DOHH2 (cell line): ENCODE data around the gene ADARB1.

Experiments used
- H3F3A ChIP-seq: fragments of 200-600 bp; sonication (generic), shearing (Covaris generic); 2 replicates; pipeline ENCODE4 v1.6.0; 2016; ENCODE audit warnings: antibody characterized with exemption, mild to moderate bottlenecking; ENCODE audit not compliant: control insufficient read depth, insufficient read depth
- H3K27ac ChIP-seq: fragments of 200-600 bp; sonication (generic); 2 replicates; pipeline ENCODE4 v1.5.1; 2014; ENCODE audit warnings: low read depth, mild to moderate bottlenecking, low read length, moderate library complexity
- H3K27me3 ChIP-seq: fragments of 200-600 bp; sonication (generic); 2 replicates; pipeline ENCODE4 v1.6.1; 2014; ENCODE audit warnings: mild to moderate bottlenecking, low read length, mixed read lengths; ENCODE audit not compliant: control insufficient read depth
- H3K36me3 ChIP-seq: fragments of 200-600 bp; sonication (generic); 2 replicates; pipeline ENCODE4 v1.6.1; 2014; ENCODE audit warnings: mild to moderate bottlenecking, low read length, moderate library complexity, mixed read lengths; ENCODE audit not compliant: control insufficient read depth
- H3K4me1 ChIP-seq: fragments of 200-600 bp; sonication (generic); 2 replicates; pipeline ENCODE4 v1.6.1; 2014; ENCODE audit warnings: mild to moderate bottlenecking, low read length, mixed read lengths; ENCODE audit not compliant: control insufficient read depth
- H3K4me2 ChIP-seq: fragments of 200-600 bp; sonication (generic); 2 replicates; pipeline ENCODE4 v1.6.0; 2014; ENCODE audit warnings: mild to moderate bottlenecking, low read length, moderate library complexity
- H3K4me3 ChIP-seq: fragments of 200-600 bp; sonication (generic); 2 replicates; pipeline ENCODE4 v1.5.1; 2014; ENCODE audit warnings: mild to moderate bottlenecking, low read length, mixed read lengths
- H3K79me2 ChIP-seq: fragments of 200-600 bp; sonication (generic); 2 replicates; pipeline ENCODE4 v1.6.1; 2014; ENCODE audit warnings: mild to moderate bottlenecking, low read length, mixed read lengths; ENCODE audit not compliant: control insufficient read depth
- H3K9me2 ChIP-seq: fragments of 200-600 bp; sonication (generic); replicated peaks from 2 replicates; pipeline ENCODE4 v1.6.1; 2014; ENCODE audit warnings: mild to moderate bottlenecking, low read length, mixed read lengths; ENCODE audit not compliant: control insufficient read depth
- H3K9me3 ChIP-seq: fragments of 200-600 bp; sonication (generic); 2 replicates; pipeline ENCODE4 v1.6.1; 2014; ENCODE audit warnings: antibody characterized with exemption, low read length, mixed read lengths; ENCODE audit not compliant: control insufficient read depth, insufficient read depth
- H4K20me1 ChIP-seq: fragments of 200-600 bp; sonication (generic); 2 replicates; pipeline ENCODE4 v1.6.0; 2014; ENCODE audit warnings: low read depth, mild to moderate bottlenecking, antibody characterized with exemption, low read length, moderate library complexity; ENCODE audit not compliant: control insufficient read depth, insufficient read depth
- CTCF ChIP-seq: fragments of 200-600 bp; sonication (generic); IDR thresholded peaks from one replicate; pipeline ENCODE4 v1.5.1; 2014; ENCODE audit warnings: antibody characterized with exemption, mild to moderate bottlenecking, low read depth, low read length; ENCODE audit not compliant: poor library complexity, severe bottlenecking
- EZH2phosphoT487 ChIP-seq: fragments of 200-600 bp; sonication (generic); IDR thresholded peaks from 2 replicates; pipeline ENCODE4 v1.6.1; 2017; ENCODE audit warnings: borderline replicate concordance, mild to moderate bottlenecking, antibody characterized with exemption, low read length, moderate library complexity, mixed read lengths

Gene ADARB1

GRCh38 chr21:45252448-45252925 is 178.1 kb downstream of the ADARB1 start:
- Histone ChIP-seq H3K36me3 (no peaks in the 10 kb centered on the region), H3F3A (no peaks in the 10 kb centered on the region), H4K20me1 (no peaks in the 10 kb centered on the region), H3K9me2 (no peaks in the 10 kb centered on the region), H3K9me3 (no peaks in the 10 kb centered on the region), H3K79me2 (no peaks in the 10 kb centered on the region), H3K4me1 (peaks cover 6% of the 10 kb centered on the region; the same call in 1 of the 2 replicates), H3K27ac (no peak overlapping the region), H3K27me3 (no peaks in the 10 kb centered on the region), H3K4me2 (no peak overlapping the region), H3K4me3 (no peak overlapping the region)
- TF ChIP-seq CTCF (no peak), EZH2phosphoT487 (no peak)

DNA sequence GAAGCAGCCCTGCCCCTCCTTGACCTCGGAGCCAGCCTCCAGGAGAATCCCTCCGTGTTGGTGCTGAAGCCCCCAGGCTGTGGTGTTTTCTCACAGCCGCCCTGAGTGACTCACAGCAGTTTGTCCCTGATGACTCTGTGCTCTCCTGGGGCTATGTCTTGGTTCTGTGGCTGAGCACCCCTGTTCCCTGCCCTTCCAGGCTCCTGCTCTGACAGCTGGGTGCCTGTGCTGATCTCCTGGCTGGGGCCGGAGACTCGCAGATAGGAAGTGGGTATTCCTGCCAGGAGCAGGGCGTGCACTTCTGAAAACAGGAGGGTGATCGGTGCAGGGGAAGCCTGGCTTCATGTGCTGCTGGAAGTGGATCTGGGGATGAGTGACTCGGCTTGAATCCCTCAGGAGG is 178.8 kb downstream of the ADARB1 start:
- TF ChIP-seq CTCF (no peak), EZH2phosphoT487 (no peak)
- H3K4me2 ChIP-seq, result no peak overlapping the region

GRCh38 chr21:45253633-45254459 is 179.5 kb downstream of the ADARB1 start:
- Histone ChIP-seq H3K9me3 (no peaks in the 10 kb centered on the region), H4K20me1 (no peaks in the 10 kb centered on the region), H3K4me1 (peaks cover 6% of the 10 kb centered on the region; the same call in 1 of the 2 replicates), H3K79me2 (no peaks in the 10 kb centered on the region), H3K4me3 (no peak overlapping the region), H3K4me2 (no peak overlapping the region), H3K27ac (no peak overlapping the region), H3K9me2 (no peaks in the 10 kb centered on the region), H3K27me3 (no peaks in the 10 kb centered on the region), H3K36me3 (no peaks in the 10 kb centered on the region), H3F3A (no peaks in the 10 kb centered on the region)
- no peak for TF ChIP-seq EZH2phosphoT487
- no peak for TF ChIP-seq CTCF

More for the DNA sequence above, 178.8 kb downstream of the ADARB1 start:
- H3K4me3 ChIP-seq, result no peak overlapping the region
- H3K79me2 ChIP-seq, result no peaks in the 10 kb centered on the region
- H3K4me1 ChIP-seq, result peaks cover 6% of the 10 kb centered on the region; the same call in 1 of the 2 replicates
- H4K20me1 ChIP-seq, result no peaks in the 10 kb centered on the region
- no peaks in the 10 kb centered on the region for H3K36me3 ChIP-seq
- no peaks in the 10 kb centered on the region for H3K9me3 ChIP-seq
- H3K9me2 ChIP-seq, result no peaks in the 10 kb centered on the region
- no peaks in the 10 kb centered on the region for H3F3A ChIP-seq
- no peaks in the 10 kb centered on the region for H3K27me3 ChIP-seq
- no peak overlapping the region for H3K27ac ChIP-seq
